T-helper 2 cell treated with Interferon-gamma antibody and Interleukin-4, amounts not matched to agents 5 μg/mL and 100 μg/mL, for 36 hours (primary cell): ENCODE measurements around the gene SQOR.

ENCODE experiments used
- DNase-seq: peaks from one replicate; pipeline ENCODE4 v3.0.0; 2021; ENCODE audit warnings: low spot score
- H3K27ac Mint-ChIP-seq: one replicate; pipeline ENCODE4 v1.8.0; 2021; ENCODE audit warnings: mild to moderate bottlenecking, mixed read lengths
- H3K27me3 Mint-ChIP-seq: one replicate; pipeline ENCODE4 v1.8.0; 2021; ENCODE audit warnings: low read depth, mixed read lengths
- H3K36me3 Mint-ChIP-seq: one replicate; pipeline ENCODE4 v1.8.0; 2021; ENCODE audit warnings: low read depth, mixed read lengths
- H3K4me1 Mint-ChIP-seq: one replicate; pipeline ENCODE4 v1.8.0; 2021; ENCODE audit warnings: low read depth, mixed read lengths
- H3K4me3 Mint-ChIP-seq: one replicate; pipeline ENCODE4 v1.8.0; 2022; ENCODE audit warnings: mild to moderate bottlenecking, moderate library complexity, mixed read lengths
- H3K9me3 Mint-ChIP-seq: one replicate; pipeline ENCODE4 v1.8.0; 2021; ENCODE audit warnings: mixed read lengths

Gene SQOR

GRCh38 chr15:45634432-45635190 is at the start of gene SQOR:
SQOR (plus strand) TSS chr15:45635029; CDS start chr15:45658924, 23,895 bp downstream.
- Mint-ChIP-seq H3K4me1 (peaks cover 32% of the 10 kb centered on the region), H3K4me3 (peak within 1 kb of the TSS; percentile 99), H3K9me3 (no peaks in the 10 kb centered on the region), H3K27ac (peak within 1 kb of the TSS; percentile 93), H3K27me3 (peaks cover 7% of the 10 kb centered on the region), H3K36me3 (peaks cover 33% of the 10 kb centered on the region)
- DNase-seq = peak; percentile 77

- Mint-ChIP-seq H3K27me3 (peaks cover 3% of the 10 kb centered on the region), H3K4me3 (peak overlapping the region; percentile 99), H3K36me3 (peaks cover 2% of the 10 kb centered on the region), H3K27ac (no peak overlapping the region), H3K4me1 (peaks cover 27% of the 10 kb centered on the region), H3K9me3 (no peaks in the 10 kb centered on the region)
- DNase-seq = no peak
These were observed 49.6 kb upstream of the SQOR start for GRCh38 chr15:45585069-45585791.

- no peak for DNase-seq
- Mint-ChIP-seq H3K36me3 (peaks cover 2% of the 10 kb centered on the region), H3K27me3 (peaks cover 3% of the 10 kb centered on the region), H3K27ac (peak overlapping the region; percentile 100), H3K9me3 (no peaks in the 10 kb centered on the region), H3K4me3 (peak overlapping the region; percentile 99), H3K4me1 (peaks cover 27% of the 10 kb centered on the region)
These were observed 48.7 kb upstream of the SQOR start for GRCh38 chr15:45586125-45586524.

GRCh38 chr15:45586601-45587094 is 48.2 kb upstream of the SQOR start:
- peaks cover 2% of the 10 kb centered on the region for H3K36me3 Mint-ChIP-seq
- no peak for DNase-seq
- H3K4me1 Mint-ChIP-seq = peaks cover 29% of the 10 kb centered on the region
- peak overlapping the region; percentile 100 for H3K27ac Mint-ChIP-seq
- peaks cover under 1% of the 10 kb centered on the region for H3K27me3 Mint-ChIP-seq
- no peaks in the 10 kb centered on the region for H3K9me3 Mint-ChIP-seq
- H3K4me3 Mint-ChIP-seq = peak overlapping the region; percentile 99

GRCh38 chr15:45587095-45587862 is 47.5 kb upstream of the SQOR start, which contains the start of gene BLOC1S6:
BLOC1S6 (plus strand) TSS chr15:45587379; CDS start chr15:45587444, 65 bp downstream.
- DNase-seq = peak; percentile 87
- Mint-ChIP-seq H3K27me3 (no peaks in the 10 kb centered on the region), H3K36me3 (peaks cover 2% of the 10 kb centered on the region), H3K4me3 (peak within 1 kb of the TSS; percentile 99), H3K27ac (peak within 1 kb of the TSS; percentile 100), H3K9me3 (no peaks in the 10 kb centered on the region), H3K4me1 (peaks cover 29% of the 10 kb centered on the region)

GRCh38 chr15:45587863-45588170 is 47.0 kb upstream of the SQOR start:
- DNase-seq = no peak
- Mint-ChIP-seq H3K4me3 (peak overlapping the region; percentile 99), H3K4me1 (peaks cover 29% of the 10 kb centered on the region), H3K27ac (peak overlapping the region; percentile 100), H3K9me3 (no peaks in the 10 kb centered on the region), H3K36me3 (peaks cover 6% of the 10 kb centered on the region), H3K27me3 (no peaks in the 10 kb centered on the region)

- Mint-ChIP-seq H3K4me1 (peaks cover 29% of the 10 kb centered on the region), H3K27me3 (no peaks in the 10 kb centered on the region), H3K4me3 (peak overlapping the region; percentile 99), H3K27ac (peak overlapping the region; percentile 100), H3K36me3 (peaks cover 6% of the 10 kb centered on the region), H3K9me3 (no peaks in the 10 kb centered on the region)
- no peak for DNase-seq
These were observed 46.5 kb upstream of the SQOR start for GRCh38 chr15:45588219-45588875.

GRCh38 chr15:45589256-45589655 is 45.6 kb upstream of the SQOR start:
- Mint-ChIP-seq H3K9me3 (no peaks in the 10 kb centered on the region), H3K4me3 (peak overlapping the region; percentile 22), H3K27me3 (no peaks in the 10 kb centered on the region), H3K4me1 (peaks cover 30% of the 10 kb centered on the region), H3K27ac (no peak overlapping the region), H3K36me3 (peaks cover 9% of the 10 kb centered on the region)
- DNase-seq = no peak

- Mint-ChIP-seq H3K4me1 (peaks cover 6% of the 10 kb centered on the region), H3K27ac (no peak overlapping the region), H3K36me3 (peaks cover 30% of the 10 kb centered on the region), H3K4me3 (no peak overlapping the region), H3K9me3 (peaks cover 3% of the 10 kb centered on the region), H3K27me3 (no peaks in the 10 kb centered on the region)
- DNase-seq = no peak
These were observed 40.5 kb upstream of the SQOR start for GRCh38 chr15:45594319-45594718.

GRCh38 chr15:45594835-45595530 is 39.8 kb upstream of the SQOR start:
- peaks cover 4% of the 10 kb centered on the region for H3K4me1 Mint-ChIP-seq
- peaks cover 30% of the 10 kb centered on the region for H3K36me3 Mint-ChIP-seq
- DNase-seq = no peak
- H3K27me3 Mint-ChIP-seq = no peaks in the 10 kb centered on the region
- no peak overlapping the region for H3K27ac Mint-ChIP-seq
- H3K9me3 Mint-ChIP-seq = peaks cover 3% of the 10 kb centered on the region
- no peak overlapping the region for H3K4me3 Mint-ChIP-seq

GRCh38 chr15:45603881-45604280 is 30.9 kb upstream of the SQOR start:
- no peak for DNase-seq
- Mint-ChIP-seq H3K9me3 (no peaks in the 10 kb centered on the region), H3K36me3 (peaks cover 21% of the 10 kb centered on the region), H3K27me3 (no peaks in the 10 kb centered on the region), H3K4me1 (peaks cover 6% of the 10 kb centered on the region), H3K4me3 (no peak overlapping the region), H3K27ac (no peak overlapping the region)

- Mint-ChIP-seq H3K27ac (peak overlapping the region; percentile 58), H3K27me3 (no peaks in the 10 kb centered on the region), H3K9me3 (no peaks in the 10 kb centered on the region), H3K36me3 (peaks cover 21% of the 10 kb centered on the region), H3K4me1 (peaks cover 6% of the 10 kb centered on the region), H3K4me3 (no peak overlapping the region)
- DNase-seq = no peak
These were observed 30.5 kb upstream of the SQOR start for GRCh38 chr15:45604326-45604725.

GRCh38 chr15:45606413-45606812 is 28.4 kb upstream of the SQOR start:
- no peak for DNase-seq
- no peaks in the 10 kb centered on the region for H3K9me3 Mint-ChIP-seq
- no peak overlapping the region for H3K4me3 Mint-ChIP-seq
- H3K36me3 Mint-ChIP-seq = peaks cover 16% of the 10 kb centered on the region
- no peak overlapping the region for H3K27ac Mint-ChIP-seq
- H3K4me1 Mint-ChIP-seq = peaks cover 6% of the 10 kb centered on the region
- no peaks in the 10 kb centered on the region for H3K27me3 Mint-ChIP-seq
